HG03442 (cell line): ENCODE data around the gene GLRA2.

Experiments
- ATAC-seq: cut with Tn5 transposase; IDR thresholded peaks from one replicate; pipeline ENCODE4 v1.9.1; 2021; ENCODE audit warnings: mild to moderate bottlenecking, moderate library complexity; ENCODE audit not compliant: unreplicated experiment

The GLRA2 gene

DNA sequence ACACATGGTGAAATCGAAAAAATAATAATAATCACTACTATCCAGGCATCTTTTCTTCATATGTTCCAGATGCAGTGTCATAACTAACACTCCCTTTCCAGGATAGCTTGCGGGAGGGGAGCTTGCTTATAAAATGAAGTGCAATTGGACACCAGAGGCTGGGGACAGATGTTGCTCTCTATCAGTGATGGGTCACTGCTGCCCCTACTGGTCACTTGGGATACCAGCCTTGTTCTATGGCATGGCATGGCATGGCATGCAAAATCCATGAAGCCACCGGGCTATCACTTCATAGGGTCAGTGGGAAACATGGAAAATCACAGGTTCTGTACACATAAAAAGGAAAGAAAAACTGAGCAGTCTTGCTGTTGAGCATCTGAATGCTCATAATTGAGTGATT, 168.1 kb downstream of the GLRA2 start:
- ATAC-seq, result no peak

DNA sequence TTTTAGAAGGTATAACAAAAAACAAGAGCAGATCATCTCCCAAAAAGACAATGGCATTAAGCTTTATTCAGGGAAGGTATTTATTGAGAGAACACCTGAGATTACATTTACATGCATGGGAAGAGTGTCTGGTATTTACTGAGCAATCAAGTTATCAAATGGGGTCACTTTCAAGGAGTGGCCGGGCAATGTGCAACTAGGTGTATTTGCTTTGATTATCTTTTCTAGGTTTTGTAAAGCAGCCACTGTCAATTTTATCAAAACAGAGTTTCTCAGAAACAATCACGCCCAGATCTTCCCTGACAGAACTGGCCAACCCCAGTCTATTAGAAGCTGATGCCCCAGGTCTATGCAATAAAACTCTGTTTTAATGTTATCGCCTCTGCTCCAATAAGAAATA, 169.5 kb downstream of the GLRA2 start:
- no peak for ATAC-seq

DNA sequence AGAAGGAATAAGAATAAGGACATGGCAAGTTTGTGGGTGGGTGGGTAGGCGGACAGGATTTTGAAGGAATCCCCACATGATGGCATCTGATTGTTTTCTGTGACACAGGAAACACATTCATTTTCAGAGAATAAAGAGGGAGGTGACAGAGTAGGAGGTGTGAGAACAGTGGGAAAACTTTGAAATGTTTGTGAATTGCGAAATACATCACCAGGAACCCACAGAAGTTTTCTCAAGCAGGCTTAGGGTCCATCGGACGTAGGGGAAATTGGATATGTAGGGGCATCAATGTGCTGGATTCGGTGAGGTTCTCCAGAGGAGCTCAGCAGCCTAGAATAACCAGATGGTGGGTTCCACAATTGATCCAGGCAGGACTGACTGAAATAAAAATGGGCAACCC, 171.6 kb downstream of the GLRA2 start:
- ATAC-seq, result no peak

DNA sequence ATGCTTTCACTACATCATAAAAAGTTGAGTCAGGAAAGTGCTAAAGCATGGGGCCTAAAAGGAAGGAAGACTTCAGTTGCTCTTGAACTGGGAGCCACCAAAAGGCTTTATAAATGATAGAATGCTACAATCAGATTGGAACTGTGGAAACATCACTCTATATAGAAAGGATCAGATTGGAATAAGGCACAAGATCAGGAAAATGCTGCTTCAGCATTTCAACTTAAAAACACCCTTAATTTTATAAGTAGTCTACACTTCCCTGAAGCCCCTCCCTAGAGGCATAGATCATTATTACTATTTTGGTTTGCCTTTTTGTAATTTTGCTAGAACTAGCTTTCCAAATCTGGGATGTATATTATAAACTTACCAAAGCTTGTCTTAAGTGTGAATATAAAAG, 172.8 kb downstream of the GLRA2 start:
- ATAC-seq, result no peak

DNA sequence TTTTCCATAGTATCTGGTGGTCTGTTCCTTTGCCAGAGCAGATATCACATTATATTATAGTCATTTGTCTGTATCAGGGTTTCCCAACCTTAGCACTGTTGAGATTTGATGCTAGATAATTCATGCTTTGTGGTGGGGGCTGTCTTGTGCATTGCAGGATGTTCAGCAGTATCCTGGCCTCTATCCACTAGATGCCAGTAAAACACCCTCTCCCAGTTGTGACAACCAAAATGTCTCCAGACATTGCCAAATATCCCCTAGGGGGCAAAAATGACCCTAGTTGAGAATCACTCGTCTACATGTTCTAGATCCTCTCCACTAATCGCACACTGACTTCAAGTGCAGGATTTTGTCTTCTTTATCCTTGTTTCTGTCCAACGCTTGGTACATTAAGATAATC, 182.8 kb downstream of the GLRA2 start:
- ATAC-seq, result no peak

DNA sequence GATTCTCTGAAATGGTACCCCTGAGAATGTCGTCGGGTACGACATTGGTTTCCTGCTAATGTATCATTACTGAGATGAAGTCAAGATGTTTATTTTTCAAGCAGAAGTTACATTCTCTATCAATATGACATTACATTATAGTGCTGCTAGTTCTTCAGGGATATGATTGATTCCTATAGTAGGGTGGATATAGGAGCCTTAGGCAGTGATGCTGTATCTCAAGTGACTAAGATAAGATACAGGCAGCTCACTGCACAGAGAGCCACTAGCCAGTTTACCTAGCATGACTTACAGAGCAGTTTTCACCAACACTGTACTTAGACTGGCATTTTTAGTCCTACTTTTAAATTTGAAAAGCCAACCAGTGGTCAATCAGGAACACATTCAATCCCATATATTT, 188.6 kb downstream of the GLRA2 start:
- no peak for ATAC-seq

DNA sequence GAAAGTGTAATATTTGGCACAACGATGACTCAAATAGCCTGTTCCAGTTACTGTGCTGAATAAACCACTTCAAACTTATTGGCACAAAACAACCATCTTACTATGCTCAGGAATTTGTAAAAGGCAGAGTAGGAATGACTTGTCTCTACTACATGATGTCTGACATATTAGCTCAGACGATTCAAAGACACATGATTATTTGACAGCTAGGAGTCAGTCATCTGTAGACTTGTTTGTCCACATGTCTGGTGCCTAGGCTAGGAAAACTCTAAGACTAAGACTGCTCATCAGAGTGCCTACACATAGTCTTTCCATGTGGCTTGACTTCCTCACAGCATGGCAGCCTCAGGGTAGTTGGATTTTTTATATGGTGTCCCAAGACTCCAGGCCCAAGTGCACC, 189.1 kb downstream of the GLRA2 start:
- no peak for ATAC-seq

DNA sequence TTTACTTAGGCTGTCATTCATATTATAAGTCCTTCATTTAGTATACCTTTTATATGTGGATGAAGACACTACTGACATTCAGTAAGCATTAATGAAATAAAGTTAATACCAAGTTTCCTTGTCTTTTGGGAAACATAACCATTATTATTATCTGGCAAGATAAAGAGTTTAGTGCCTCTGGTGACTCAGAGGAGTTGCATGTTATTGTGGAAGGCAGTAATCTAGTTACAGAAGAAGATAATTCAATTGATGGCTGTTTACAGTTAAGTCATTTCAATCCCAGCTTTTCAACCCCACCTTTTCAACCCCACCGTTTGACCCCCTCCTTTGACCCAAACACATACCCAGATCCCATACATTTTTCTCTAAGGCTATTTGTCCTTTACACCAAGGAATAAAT, 199.7 kb downstream of the GLRA2 start:
- ATAC-seq, result no peak

DNA sequence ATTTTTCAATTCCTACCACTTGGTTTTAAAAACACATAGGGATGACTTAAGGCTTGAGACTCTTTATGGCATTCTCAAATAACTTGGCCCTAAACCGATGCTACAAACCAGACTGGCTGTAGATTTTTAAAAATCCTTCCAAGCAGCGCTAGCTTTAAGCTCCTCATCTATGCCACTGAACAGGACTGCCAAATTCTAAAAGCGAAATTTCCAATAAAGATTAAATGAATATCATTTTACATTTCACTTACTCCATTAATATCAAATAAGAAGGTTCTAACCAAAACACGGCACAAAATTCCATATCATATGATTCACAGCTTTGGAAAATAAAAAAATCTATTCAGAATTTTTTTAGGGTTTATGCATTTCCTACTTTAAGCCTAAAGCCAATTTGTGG, 209.3 kb downstream of the GLRA2 start:
- no peak for ATAC-seq

DNA sequence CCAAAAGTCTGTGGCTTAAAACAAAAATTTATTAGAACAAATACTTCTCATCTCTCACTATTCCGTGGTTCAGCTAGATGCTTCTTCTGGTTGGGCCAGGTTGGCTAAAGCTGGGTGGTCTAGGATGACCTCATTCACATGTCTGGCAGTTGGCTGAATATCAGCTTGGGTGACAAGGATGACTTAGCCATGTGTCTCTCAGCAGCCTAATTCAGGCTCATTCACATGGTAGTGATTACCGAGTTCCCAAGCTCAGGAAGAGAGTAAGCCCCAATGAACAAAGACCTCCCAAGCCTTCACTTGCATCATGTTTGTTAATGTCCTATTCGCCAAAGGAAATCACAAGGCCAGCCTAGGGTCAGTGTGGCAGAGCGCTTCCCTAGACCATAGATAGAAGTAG, 224.1 kb downstream of the GLRA2 start:
- no peak for ATAC-seq

DNA sequence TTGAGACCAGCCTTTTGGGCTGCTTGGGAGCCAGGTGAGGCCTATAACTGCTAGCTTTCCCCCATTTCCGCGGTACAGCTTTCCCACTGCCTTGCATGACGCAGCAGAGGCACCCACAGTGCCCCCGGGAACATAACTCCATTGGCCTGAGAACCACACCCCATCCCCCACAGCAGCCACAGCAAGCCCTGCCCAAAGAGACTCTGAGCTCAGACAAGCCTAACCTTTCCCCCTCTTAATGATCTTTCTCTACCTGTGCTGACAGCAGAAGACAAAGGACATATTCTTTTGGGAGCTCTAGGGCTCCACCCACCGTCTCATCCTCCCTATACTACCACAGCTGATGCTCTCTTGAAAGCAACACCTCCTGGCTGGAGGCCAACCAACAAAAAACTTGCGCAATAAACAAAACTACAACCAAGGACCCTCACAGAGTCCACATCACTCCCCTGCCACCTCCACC, 228.7 kb downstream of the GLRA2 start:
- no peak for ATAC-seq

DNA sequence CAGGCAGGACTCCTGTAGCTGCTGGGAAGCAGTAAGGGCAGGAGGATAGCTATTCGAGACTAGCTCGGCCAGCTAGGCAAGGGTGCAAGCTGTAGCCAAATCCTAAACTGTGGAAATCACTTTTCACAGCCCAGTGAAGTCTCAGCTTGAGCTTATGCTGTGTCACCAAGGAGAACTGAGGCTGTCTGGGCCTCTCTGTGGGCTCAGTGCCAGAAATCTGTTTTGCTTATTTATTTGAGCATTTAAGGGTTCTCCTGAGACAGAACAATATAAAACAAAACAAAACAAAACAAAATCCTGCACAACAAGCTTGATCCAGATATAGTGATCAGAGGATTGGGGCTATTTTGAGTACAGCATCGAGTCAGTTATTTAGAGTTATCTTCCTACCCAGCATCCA, 246.1 kb downstream of the GLRA2 start:
- ATAC-seq, result no peak

DNA sequence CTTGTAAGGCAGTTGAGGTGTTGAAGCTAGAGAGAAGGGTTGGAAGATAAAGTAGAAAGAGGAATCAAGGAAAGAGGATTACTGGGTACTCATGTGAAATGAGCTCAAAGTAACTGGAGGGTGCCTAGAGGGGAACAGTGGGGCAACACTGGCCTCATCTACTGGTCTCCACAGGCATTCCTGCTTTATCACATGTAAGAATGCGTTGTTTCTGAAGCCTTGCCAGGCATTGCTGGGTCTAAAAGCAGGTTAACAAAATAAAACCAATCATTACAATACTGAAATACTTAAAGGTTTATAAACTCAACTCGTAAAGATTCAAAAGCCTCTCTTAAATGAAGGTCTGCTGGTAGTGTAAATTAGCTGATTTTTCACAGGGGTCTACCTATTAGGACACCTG, 247.6 kb downstream of the GLRA2 start:
- ATAC-seq, result no peak

DNA sequence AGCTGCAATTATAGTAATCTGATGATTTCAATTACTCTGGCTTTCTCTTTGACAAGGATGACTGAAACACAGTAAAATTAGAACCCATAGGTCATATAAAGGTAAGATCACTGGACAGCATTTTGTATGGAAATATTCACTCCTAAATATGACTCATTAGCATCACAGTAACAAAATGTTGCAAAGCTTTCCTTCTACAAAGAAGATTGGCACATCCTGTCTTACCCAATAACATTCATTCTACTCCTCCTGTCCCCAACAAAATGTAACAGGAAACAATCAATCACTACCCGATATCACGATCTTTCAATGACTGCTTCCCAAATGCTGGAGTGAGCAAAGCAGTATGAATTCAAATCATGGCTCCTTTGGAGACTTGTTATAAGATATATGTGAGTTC, 248.2 kb downstream of the GLRA2 start:
- ATAC-seq, result no peak

DNA sequence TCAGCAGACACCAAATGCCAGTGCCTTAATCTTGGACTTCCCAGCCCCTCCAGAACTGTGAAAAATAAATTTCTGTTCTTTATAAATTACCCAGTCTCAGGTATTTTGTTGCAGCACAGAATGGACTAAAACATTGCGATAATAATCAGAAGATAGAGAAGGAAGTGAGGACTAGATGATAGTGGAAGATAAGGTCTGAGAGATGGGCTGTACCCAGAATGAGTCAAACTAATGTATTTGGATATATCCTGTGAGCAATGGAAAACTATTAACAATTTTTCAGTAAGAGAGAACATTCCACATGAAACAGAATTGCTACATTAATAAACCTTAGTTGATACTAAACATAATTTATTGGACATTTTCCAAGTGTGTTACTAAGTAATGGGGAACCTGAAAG, 250.2 kb downstream of the GLRA2 start:
- no peak for ATAC-seq
